Mucosa of gallbladder (tissue), 1 donor: Measurements from ENCODE around the gene AMIGO1. TPM values are rescaled to one million over a fixed set of nuclear protein-coding genes. Genes with fewer than 3 reads are reported as not detected.
A peak's percentile ranks its signal among the peaks of the same experiment; 100 is the strongest.

Experiments
- DNase-seq: peaks from one replicate; pipeline ENCODE4 v3.0.0-alpha.2; 2020; ENCODE audit warnings: low spot score
- total RNA-seq: library from RNA; stranded (reverse); gene quantifications from one replicate; pipeline ENCODE4 v1.2.1, GENCODE V29; 2021
- donor health status: DM: no; HTN: no; CAD: no.

AMIGO1 gene
- total RNA-seq, 1 donor from 2014 or later, result 15.6 TPM

DNA sequence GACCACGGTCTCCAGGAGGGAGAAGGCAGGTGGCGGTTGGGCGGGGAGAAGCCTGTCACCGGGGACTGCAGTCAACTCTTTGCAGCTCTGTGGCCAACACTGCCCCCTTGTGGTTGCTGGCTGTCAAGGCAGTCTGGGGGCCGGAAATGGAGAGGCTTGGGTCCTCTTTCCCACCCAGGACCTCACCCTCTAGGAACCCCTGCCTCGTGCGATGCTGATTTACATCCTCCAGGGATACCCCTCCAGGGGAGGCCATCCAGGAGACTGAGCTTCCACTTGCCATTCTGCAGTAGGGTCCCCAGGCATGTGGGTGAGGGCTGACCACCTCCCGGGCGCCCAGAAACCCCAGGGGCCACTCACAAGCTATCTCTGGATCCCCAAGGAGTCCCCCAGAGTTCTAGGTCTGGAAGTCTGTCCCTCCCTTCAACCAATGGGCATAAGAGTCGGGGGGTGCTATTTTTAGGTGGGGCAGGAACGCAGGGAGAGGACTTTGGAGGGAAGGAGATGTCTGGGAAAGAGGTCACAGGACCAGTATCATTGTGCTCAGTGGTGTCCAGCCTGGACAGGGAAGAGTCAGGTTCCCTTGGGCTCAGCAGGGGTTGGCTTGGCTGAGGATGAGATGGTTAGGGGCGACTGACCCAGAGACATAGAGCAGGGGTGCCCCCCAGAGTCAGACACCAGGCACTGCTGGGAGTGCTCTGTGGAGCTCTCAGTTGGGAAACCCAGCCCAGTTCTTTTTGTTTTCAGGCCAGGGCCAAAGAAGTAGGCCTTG is 23.0 kb upstream of the AMIGO1 start:
- peak; percentile 85 for DNase-seq

DNA sequence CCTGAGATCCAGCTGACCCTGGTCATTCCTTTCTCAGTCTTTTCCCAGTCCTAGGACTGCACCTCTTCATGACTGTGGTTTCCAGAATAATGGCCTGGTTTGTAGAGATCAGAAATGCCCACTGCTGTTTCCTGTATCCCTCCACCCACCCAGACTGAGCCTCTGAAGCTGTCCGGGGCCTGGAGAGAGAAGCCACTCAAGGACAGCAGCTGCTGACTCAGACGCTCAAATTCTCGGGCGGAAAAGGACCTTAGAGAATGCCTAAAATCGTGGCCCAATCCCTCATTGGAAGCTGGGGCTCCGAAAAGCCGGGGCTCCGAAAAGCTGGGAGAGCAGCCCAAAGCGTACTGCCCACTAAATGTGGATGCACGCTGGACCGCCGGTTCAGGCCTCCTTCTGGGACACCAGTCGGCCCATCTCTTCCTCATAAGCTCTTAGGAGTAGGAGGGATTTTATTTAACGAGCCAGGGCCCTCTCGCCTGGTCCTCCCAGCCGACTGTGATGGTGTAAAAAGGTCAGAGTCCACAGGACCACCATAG is 22.4 kb upstream of the AMIGO1 start:
- no peak for DNase-seq

DNA sequence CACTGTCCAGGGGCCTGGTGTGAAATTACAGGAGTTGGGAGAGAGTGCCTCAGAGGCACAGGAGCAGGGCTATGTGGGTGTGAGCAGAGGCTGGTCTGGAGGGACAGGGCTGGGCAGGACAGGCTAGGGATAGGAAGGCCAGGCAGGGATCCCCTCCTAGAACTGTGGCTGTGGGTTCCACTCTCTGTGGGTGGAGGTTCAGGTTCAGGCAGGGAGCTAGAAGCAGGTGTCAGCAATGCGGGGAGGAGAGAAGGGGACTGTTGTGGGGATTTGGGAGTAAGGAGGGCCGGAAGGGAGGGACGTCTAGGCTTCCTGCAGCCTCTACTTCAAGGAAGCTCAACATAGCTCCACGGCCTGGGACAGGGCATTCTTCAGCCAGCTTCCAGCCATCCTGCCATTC is 21.9 kb upstream of the AMIGO1 start:
- no peak for DNase-seq

DNA sequence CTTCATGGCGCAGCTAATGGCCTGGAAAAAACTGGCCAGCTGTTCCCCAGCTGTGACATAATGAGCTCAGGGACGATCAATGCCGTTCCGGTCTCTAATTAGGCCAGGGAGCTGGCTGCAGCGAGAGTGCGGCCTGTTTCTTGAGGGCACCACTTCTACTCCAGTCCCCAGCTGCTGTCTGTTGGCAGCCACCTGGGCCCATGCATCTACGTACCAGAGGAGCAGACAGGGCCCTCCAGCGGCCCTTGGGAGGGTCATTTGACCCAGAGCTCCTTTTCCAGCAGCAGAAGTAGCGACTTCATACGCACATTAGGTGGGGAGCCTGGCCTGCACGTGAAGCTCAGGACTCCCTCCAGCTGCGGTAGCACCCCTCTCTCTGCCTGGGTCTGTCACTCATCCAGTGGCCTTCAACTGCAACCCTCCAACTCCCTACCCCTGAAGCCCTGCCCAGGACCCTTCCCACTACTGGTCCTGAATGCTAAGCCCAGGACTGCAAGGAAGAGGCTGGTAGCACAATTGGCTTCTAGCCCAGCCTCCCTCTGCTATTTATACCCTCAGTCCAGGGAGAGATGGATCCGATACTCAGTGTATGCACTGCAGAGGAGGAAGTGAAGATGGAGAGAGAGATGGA is 21.0 kb upstream of the AMIGO1 start:
- DNase-seq, result no peak

DNA sequence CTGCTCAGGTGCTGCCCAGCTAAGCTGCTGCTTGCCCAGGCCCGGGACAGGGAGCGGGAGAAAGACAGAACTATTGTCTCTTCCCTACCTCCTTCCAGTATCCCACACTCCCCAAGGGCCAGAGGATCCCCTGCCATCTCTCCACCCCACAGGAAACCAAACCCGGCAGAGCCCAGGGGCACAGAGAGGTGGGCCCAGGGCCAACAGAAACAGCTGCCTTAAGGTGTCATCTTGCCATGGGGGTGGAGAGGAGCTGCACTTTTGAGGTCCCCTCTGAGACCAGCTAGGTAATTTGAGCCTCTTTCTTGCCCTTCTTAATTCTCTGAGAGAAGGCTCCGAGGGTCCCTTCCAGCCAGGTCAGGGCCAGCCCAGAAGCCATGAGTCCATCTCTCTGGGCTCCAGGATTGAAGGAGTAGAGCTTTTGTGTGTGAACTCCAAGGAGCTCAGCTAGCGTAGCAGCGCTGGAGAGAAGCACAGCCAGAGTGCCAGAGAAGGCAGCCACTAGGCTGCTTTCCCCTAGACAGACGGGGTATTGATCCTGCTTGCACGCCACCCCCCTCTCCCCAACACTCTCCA is 20.4 kb upstream of the AMIGO1 start:
- no peak for DNase-seq

DNA sequence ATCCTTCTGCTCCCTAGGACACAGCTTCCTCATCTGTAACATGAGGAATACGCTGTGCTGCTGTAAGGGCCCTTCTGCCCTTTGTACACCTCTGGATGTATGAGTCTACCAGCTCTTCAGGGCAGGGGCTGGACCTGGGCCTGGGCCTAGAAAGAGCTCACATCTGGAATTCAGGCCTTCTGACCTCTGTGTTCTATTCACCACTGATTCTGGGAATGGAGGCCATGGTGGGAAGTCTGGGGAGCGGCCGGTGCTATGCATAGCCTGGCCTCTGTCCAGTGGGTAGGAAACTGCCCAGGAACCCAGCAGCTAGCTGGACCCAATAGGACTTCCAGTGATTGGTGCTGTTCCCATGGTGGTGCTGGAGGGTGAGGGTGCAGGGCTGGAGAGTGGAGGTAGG is 19.2 kb upstream of the AMIGO1 start:
- DNase-seq, result no peak

DNA sequence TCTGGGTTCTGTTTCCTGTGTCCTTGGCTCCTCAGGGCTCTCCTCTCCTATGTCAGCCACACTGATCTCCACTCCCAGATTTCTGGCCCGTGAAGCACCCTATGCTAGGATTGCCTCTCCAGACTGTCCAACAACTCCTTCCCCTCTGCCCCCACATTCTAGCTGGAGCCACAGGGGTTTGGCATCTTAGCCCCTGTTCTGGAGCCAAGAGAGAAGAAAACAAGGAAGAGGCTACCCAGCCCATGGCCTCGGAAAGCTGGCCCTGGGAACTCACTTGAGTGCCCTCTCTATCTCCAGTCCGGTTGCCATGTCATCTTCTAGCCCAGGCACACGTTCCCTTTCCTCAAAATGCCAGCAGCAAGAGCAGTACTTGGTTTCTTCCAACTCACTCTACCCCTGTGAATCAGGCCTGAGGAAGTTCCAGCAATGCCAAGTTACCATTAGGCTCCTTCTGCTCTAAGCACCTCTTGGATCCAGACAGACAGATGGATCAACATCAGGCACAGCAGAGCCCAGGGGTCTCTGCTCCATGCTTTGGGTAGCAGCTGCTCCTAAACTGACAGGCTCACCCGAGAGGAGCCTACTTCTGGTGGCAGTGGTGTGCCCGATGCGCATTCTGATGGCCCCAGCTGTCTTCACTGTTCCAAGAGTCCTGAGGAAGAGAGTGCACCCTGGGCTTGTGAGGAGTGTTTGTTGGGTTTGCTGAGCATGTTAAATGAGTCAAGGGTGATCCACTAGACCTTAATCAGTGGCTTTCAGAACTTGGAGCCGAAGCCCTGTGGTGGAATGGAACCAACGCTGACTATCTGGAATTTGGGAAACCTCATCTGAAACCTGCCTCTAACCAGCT is 18.5 kb upstream of the AMIGO1 start:
- DNase-seq, result no peak

DNA sequence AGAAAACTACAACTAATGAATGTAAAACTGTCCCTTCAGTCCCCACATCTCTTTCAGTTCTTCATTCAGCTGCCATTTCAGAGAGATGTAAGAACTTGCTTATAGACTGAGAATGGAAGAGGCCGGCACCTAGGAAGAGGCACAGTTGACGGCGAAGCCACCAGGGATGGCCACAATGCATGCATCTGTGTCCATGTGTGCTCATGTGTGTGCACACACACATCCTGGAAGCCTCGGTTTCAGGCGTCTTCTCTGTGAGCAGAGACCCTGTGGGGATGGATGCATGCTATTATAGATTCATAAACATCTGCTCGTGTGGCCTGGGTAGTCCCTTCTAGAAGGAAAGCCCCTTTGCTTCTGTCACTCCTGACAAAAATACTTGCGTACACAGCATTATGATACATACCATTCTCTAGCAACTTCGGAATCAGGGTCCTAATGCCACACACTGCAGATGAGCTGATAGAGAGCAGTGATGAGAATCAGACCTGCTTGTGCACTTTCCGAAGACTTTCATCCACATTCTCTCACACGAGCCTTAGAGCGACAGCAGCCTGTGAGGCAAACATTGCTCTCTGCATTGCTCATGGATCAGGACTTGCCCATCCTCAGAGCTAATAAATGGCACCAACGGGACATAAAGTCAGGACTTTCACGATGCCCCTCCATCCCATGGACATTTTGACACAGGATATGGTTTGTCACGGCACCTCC is 17.7 kb upstream of the AMIGO1 start:
- no peak for DNase-seq

DNA sequence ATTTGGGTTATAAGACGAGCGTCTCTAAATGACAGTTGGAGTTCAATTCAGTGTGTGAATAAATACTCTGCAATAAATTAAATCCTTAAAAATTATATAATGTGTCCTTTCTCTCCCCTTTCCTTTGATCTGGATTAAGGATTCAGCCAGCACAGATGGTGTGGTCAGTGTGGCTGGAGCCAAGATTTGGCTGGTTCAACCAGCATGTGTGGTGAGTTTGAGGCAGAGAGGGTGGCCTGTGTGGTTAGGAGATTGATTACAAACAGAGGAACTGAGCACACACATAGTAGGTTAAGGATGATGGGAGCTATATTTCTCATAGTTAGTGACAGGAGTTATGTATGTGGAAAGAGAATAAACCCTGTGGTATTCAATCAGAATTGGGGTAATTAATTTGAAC is 14.2 kb upstream of the AMIGO1 start:
- DNase-seq, result no peak

DNA sequence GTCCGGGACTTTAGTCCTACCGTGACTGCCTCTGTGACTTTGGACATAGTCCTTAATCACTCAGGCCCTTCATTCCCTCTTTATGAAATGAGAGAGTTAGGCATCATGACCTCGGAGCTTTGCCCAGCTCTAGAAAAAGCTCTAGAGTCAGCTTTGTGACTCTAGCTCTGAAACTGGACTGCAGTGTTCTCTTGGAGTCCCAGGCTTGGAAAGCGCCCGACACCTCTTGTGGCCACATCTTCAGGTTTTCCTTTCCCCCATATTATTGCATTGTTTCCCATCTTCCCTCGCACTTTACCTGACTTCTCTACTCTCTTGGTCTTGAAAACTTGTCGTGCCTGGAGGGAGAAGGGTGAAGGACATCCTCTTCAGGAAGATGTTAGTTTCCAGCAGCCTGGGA is 12.5 kb upstream of the AMIGO1 start:
- no peak for DNase-seq

DNA sequence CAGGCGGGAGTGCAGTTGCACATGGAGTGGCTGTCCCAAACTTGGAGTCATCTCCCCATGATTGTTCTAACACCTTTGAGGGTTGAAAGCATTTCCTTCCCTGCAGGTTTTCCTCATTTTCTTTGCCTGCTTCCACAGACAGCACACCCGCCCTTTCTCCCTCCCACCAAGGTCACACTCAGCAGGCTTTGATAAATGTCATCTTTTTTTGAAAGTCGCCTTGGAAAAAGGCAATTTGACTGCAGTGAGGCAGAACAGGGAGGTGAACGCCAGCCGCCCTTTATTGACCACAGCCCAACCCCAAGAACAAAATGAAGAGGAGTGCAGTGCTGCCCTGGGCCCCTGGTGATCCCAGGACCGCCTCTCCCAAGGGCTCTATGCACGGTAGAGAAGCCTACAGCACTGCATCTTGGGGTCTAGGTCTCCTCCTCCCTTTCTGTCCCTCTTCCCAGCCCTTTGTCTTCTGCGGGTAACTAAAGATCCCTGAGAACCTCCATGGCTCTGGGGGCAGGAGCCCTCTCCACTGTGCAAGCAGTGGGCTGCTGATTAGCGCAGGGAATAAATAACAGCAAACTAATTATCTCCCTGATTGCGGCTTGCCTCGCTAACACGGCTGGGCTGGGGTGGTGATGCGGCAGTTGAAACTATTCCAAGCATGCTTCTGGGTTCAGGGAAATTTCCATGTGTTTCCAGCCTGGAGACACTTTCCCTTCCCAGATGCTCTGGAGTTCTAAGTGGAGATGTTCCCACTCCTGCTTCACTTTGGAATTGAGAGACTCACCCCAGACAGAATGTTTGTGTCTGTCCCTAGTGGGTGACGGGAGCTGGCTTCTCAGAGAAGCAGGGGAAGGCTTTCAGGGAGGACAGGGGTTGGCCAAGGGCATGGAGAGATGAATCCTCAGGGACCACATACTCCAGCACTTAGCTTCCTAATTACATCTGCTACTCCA is 11.8 kb upstream of the AMIGO1 start:
- DNase-seq, result no peak

DNA sequence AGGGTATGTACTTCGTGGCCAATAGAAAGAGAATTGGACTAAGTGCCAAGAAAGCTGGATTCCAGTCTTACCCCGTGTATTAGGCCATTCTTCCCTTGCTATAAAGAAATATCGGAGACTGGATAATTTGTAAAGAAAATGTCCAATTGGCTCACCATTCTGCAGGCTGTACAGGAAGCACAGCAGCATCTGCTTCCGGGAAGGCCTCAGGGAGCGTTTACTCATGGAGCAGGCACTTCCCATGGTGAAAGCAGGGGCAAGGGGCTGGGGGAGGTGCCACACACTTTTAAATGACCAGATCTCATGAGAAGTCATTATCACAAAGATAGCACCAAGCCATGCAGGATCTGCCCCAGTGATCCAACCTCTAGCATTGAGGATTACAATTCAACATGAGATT is 7.8 kb upstream of the AMIGO1 start:
- DNase-seq, result no peak

DNA sequence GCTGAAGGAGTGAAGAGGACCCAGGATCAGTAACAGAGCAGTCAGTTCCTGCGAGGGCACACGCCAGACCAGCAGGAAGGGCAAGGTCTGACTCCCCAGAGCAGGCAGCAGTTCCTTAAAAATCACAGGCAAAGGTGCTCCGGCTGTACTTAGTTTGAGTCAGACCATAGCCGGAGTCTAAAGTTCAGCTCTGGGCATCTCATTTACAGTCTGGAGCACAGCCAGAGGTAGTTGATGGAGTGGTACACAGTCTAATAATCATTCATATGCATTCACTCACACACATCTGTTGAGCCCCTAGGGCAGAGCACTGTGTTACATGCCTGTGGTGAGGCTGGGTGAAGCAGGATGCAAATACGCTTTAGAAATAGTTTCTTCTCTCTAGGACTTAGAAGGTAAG is 7.3 kb upstream of the AMIGO1 start:
- DNase-seq, result peak; percentile 62

DNA sequence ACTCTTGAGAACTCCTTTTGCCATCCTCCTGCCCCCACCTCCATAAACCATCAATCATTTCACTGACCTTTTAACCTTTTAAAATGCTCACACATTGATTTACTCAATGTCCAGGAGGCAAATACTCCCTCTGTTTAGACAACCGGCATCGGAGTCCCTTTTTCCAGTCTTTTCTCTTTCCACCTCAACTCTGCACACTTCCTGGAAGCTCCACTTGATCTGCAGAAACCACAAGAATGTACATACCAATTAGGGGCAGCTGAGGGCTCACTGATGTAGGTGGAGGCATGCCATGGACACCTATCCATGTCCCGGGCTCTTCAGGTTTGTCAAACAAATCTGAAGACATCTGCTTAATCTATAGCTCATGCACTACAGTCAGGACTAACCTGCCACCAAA is 5.3 kb upstream of the AMIGO1 start:
- DNase-seq, result no peak

DNA sequence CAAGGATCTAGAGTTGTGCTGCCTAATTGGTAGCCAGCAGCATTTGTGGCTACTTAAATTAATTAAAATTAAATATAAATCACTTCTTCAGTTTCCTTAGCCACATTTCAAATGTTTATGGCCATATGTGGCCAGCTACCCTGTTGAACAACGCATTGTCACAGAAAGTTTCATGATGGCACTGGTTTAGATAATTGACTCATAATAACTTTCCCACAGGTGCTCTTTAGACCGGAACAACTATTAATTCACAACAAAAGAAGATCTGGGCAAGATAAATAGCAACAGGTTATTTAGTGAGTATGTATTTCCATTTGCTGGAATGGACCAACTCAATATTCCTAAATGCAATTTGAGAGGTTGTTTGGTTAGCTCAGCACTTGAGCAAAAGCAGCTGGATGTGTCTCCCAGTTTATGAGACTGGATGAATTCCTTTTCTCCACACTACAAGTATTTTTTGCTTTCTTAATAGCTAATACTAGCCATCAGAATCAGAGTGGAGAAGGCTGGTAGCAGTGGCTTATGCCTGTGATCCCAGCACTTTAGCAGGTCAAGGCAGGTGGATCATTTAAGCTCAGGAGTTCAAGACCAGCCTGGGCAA is 3.7 kb upstream of the AMIGO1 start:
- DNase-seq, result no peak

DNA sequence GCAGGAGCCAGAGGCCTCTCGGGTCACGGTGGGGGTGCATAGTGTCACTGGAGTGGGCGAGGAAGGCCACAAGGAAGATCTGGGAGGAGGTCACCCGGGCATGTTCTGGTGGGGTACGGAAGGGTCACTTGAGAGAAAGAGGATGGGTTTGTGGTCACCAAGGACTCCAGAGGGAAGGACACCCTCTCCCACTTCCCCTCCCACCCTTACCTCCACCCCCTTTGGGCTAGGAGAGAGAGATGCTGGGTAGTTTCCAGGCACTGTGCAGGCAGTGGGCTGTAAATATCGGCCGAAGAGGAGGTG is 703 bp downstream of the AMIGO1 start:
- no peak for DNase-seq

DNA sequence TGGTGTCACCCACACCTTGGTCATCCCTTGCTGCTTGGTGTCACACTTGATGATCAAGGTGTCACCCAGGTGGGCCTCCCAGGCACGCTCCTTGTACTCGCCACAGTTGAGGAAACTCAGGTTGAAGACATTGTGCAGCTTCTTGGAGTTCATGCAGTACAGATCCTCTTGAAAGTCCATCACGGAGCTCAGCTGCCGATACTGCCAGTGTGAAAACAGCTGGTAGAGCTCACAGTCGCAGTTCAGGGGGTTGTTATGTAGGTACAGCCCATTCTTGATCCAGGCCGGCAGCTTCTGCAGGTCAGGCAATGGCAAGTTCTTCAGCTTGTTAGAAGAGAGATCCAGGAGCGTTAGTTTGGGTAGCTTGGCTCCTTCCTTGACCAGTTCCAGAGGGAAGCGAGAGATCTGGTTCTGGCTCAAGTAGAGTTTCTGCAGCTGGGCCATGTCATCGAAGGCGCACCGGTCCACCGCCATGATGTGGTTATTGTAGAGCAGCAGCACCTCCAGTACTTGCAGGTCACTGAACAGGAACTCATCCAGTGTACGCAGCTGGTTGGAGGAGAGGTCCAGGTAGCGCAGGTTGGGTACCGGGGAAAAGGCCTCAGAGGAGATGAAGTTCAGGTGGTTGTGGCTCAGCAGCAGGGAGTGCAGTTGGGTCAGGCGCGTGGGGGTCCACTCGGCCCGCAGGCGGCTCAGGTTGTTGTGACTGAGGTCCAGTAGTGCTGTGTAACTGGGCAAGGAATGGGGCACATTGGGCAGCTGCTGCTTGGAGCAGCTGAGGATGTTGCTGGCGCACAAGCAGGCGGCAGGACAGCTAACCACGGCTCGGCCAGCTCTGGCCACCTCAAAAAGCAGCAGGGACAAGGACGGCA is 1.3 kb downstream of the AMIGO1 start:
- no peak for DNase-seq

DNA sequence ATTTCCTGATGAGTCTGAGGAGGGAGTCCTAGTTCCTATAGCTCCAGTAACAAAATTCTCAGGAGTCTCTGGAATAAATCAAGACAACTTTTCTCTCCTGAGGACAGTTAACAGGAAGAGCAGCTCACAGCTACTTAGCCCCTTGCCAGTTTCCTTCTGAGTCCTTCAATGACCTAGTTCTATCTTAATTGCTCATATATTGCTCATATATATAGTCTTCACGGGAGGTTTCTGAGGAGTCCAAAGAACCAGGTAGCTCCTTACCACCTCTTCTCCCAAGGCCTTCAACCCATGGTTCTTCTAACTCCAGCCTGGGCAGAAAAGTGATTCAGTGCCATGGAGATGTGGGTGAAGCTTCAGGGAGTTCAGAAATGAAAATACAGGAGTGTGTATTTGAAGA is 4.6 kb downstream of the AMIGO1 start:
- no peak for DNase-seq

DNA sequence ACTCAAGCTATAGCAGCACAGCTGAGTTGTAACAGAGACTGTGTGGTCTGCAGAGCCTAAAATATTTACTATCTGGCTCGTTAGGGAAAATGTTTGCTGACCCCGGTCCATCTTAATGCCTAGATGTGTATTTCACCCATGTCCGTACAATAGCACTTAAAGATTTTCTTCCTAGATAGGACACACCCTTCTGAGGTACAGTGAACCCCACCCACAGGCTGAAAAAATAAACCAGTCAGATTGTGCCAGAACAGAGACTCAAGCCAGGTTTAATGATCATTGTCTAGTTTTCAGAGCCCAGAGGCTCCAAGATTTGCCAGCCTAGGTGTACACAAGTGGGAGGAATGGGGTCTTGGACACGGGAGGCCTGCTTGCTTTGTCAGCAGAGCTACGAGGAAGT is 5.6 kb downstream of the AMIGO1 start:
- DNase-seq, result no peak
